SK-N-SH (cell line): ENCODE data around the gene CXCL3. TPM values are rescaled to one million over a fixed set of nuclear protein-coding genes. Genes with fewer than 3 reads are reported as not detected.

Experiments used
- CTCF ChIA-PET: fragments of 300-600, 350-600 bp; formaldehyde crosslinking; extraction: SDS; loops from one replicate; lab custom pipeline; 2021; lab: Yijun Ruan, JAX
- POLR2A ChIA-PET: fragments of 350-600 bp; sonication (Branson Sonifier 250); formaldehyde crosslinking; extraction: SDS; loops from one replicate; lab custom pipeline; 2020; ENCODE audit warnings: antibody characterized with exemption, inconsistent platforms; lab: Yijun Ruan, JAX
- DNase-seq: peaks from one replicate; pipeline ENCODE4 v3.0.0; 2012
- H2AFZ ChIP-seq: fragments of 200-600 bp; sonication (generic); 2 replicates; pipeline ENCODE4 v1.8.1; 2016; ENCODE audit warnings: antibody characterized with exemption, mild to moderate bottlenecking, low read depth
- H3F3A ChIP-seq: fragments of 200-600 bp; sonication (generic); replicated peaks from 2 replicates; pipeline ENCODE3; 2016; ENCODE audit warnings: antibody characterized with exemption, mild to moderate bottlenecking; ENCODE audit not compliant: insufficient read depth
- H3K27ac ChIP-seq, 2 experiments: fragments of 200-500 bp in 1 of 2; fragments of 200-600 bp in 1 of 2; sonication (Bioruptor generic) in 1 of 2; sonication (generic), shearing (Covaris generic) in 1 of 2; 2 replicates each; pipeline versions ENCODE4 v1.5.1 to v1.6.1; 2014 to 2016; ENCODE audit warnings: low read depth in 2 of 2, inconsistent platforms in 1 of 2, low read length in 1 of 2, mild to moderate bottlenecking in 1 of 2, mixed read lengths in 1 of 2
- H3K27me3 ChIP-seq: fragments of 200-600 bp; sonication (generic), shearing (Covaris generic); 2 replicates; pipeline ENCODE4 v1.6.1; 2016; ENCODE audit warnings: mixed run types; ENCODE audit not compliant: insufficient read depth
- H3K36me3 ChIP-seq, 2 experiments: fragments of 200-500 bp in 1 of 2; fragments of 200-600 bp in 1 of 2; sonication (Bioruptor generic) in 1 of 2; sonication (generic) in 1 of 2; replicated peaks in 1 of 2; 2 replicates each; pipeline versions ENCODE3 to v1.5.1; 2014 to 2016; ENCODE audit warnings: low read length in 1 of 2, mild to moderate bottlenecking in 1 of 2; ENCODE audit not compliant: insufficient read depth in 2 of 2, control insufficient read depth in 1 of 2
- H3K4me1 ChIP-seq, 2 experiments: fragments of 200-500 bp in 1 of 2; fragments of 200-600 bp in 1 of 2; sonication (Bioruptor generic) in 1 of 2; sonication (generic), shearing (Covaris generic) in 1 of 2; 2 replicates each; pipeline versions ENCODE4 v1.5.1 to v1.6.1; 2014 to 2016; ENCODE audit warnings: low read depth in 1 of 2, low read length in 1 of 2, mixed run types in 1 of 2; ENCODE audit not compliant: insufficient read depth in 2 of 2, control insufficient read depth in 1 of 2
- H3K4me2 ChIP-seq: fragments of 200-600 bp; sonication (generic), shearing (Covaris generic); 2 replicates; pipeline ENCODE4 v1.6.1; 2017; ENCODE audit warnings: mixed run types
- H3K4me3 ChIP-seq, 2 experiments: fragments of 200-500 bp in 1 of 2; fragments of 200-600 bp in 1 of 2; sonication (Bioruptor generic) in 1 of 2; sonication (generic), shearing (Covaris generic) in 1 of 2; 2 replicates each; pipeline versions ENCODE4 v1.5.1 to v1.8.1; 2014 to 2016; ENCODE audit warnings: low read depth in 2 of 2, inconsistent platforms in 1 of 2, low read length in 1 of 2, mild to moderate bottlenecking in 1 of 2, mixed read lengths in 1 of 2, moderate library complexity in 1 of 2
- H3K79me2 ChIP-seq: fragments of 200-600 bp; sonication (generic); 2 replicates; pipeline ENCODE4 v1.8.1; 2017; ENCODE audit warnings: mild to moderate bottlenecking; ENCODE audit not compliant: insufficient read depth
- H3K9ac ChIP-seq: fragments of 200-600 bp; sonication (generic); 2 replicates; pipeline ENCODE4 v1.6.1; 2017; ENCODE audit warnings: mixed run types
- H3K9me2 ChIP-seq: fragments of 200-600 bp; sonication (generic); 2 replicates; pipeline ENCODE4 v1.6.1; 2017; ENCODE audit warnings: mixed run types
- H3K9me3 ChIP-seq: fragments of 200-600 bp; sonication (generic); 2 replicates; pipeline ENCODE4 v1.6.1; 2017; ENCODE audit warnings: mixed run types, mild to moderate bottlenecking, moderate library complexity
- H4K20me1 ChIP-seq: fragments of 200-600 bp; sonication (generic); 2 replicates; pipeline ENCODE4 v1.6.1; 2017; ENCODE audit warnings: mild to moderate bottlenecking, mixed run types; ENCODE audit not compliant: insufficient read depth
- ELF1 ChIP-seq: IDR thresholded peaks from 2 replicates; pipeline ENCODE4 v1.4.0; 2012
- EZH2phosphoT487 ChIP-seq: fragments of 200-600 bp; sonication (generic); IDR thresholded peaks from 2 replicates; pipeline ENCODE4 v1.6.1; 2017; ENCODE audit warnings: low read depth, mixed run types, mild to moderate bottlenecking, antibody characterized with exemption, moderate library complexity, borderline replicate concordance
- FOXM1 ChIP-seq: IDR thresholded peaks from 2 replicates; pipeline ENCODE4 v1.4.0; 2012; ENCODE audit warnings: low read depth, mild to moderate bottlenecking
- GABPA ChIP-seq: IDR thresholded peaks from 2 replicates; pipeline ENCODE4 v1.4.0; 2012; ENCODE audit warnings: low read depth, mild to moderate bottlenecking
- GATA2 ChIP-seq: sonication (generic); formaldehyde crosslinking; IDR thresholded peaks from 2 replicates; pipeline ENCODE4 v1.5.0; 2020; ENCODE audit warnings: mild to moderate bottlenecking, missing genetic modification reagents
- MXI1 ChIP-seq: IDR thresholded peaks from 2 replicates; pipeline ENCODE4 v1.6.1; 2012; ENCODE audit warnings: mild to moderate bottlenecking, low read depth, low read length, improper control_type of control experiment
- NRF1 ChIP-seq: IDR thresholded peaks from 2 replicates; pipeline ENCODE4 v1.6.1; 2012; ENCODE audit warnings: low read depth, mild to moderate bottlenecking, low read length
- POLR2AphosphoS5 ChIP-seq: IDR thresholded peaks from 2 replicates; pipeline ENCODE4 v1.6.1; 2012; ENCODE audit warnings: low read depth, low read length
- RAD21 ChIP-seq: IDR thresholded peaks from 2 replicates; pipeline ENCODE4 v1.6.1; 2012; ENCODE audit warnings: mild to moderate bottlenecking, low read length
- RFX5 ChIP-seq: IDR thresholded peaks from 2 replicates; pipeline ENCODE4 v1.6.1; 2012; ENCODE audit warnings: mild to moderate bottlenecking, improper control_type of control experiment, low read length
- SIN3A ChIP-seq: IDR thresholded peaks from 2 replicates; pipeline ENCODE4 v1.6.1; 2012; ENCODE audit warnings: low read depth, mild to moderate bottlenecking, low read length, moderate library complexity, borderline replicate concordance
- SMC3 ChIP-seq: IDR thresholded peaks from 2 replicates; pipeline ENCODE4 v1.6.1; 2012; ENCODE audit warnings: low read depth, low read length, improper control_type of control experiment
- WGBS: methylation state at CpG from one replicate; pipeline ENCODE4 v1.1.6; 2017; ENCODE audit warnings: low lambda C conversion rate; 5-methylcytosine and 5-hydroxymethylcytosine counted together
- polyA plus RNA-seq, 3 experiments: library from polyadenylated mRNA; depleted of rRNA; stranded (reverse); fragments of >200 nt; gene quantifications; 2 replicates each; pipeline ENCODE4 v1.2.3, GENCODE V29; 2012
- TF ChIP-seq, protein P1 (sequence below): fragments of 150-350 bp; IDR thresholded peaks from 2 replicates; pipeline ENCODE4 v1.6.1; 2016; ENCODE audit warnings: mild to moderate bottlenecking, low read depth, low read length
- TF ChIP-seq, protein P2 (sequence below): IDR thresholded peaks from 2 replicates; pipeline ENCODE4 v1.6.1; 2012; ENCODE audit warnings: mild to moderate bottlenecking, low read depth, low read length, moderate library complexity
- TF ChIP-seq, protein P3 (sequence below): fragments of 200-600 bp; sonication (generic); IDR thresholded peaks from 2 replicates; pipeline ENCODE4 v1.6.1; 2017; ENCODE audit warnings: antibody characterized with exemption, mild to moderate bottlenecking, moderate library complexity
- TF ChIP-seq, protein P4 (sequence below): IDR thresholded peaks from 2 replicates; pipeline ENCODE4; 2012
- TF ChIP-seq, protein P5 (sequence below): IDR thresholded peaks from 2 replicates; pipeline ENCODE4 v1.4.0; 2012; ENCODE audit warnings: low read depth
- TF ChIP-seq, protein P6 (sequence below): IDR thresholded peaks from 2 replicates; pipeline ENCODE4 v1.4.0; 2012; ENCODE audit warnings: low read depth, borderline replicate concordance

CXCL3 gene
- polyA plus RNA-seq, 1 of the 3 experiments (the other 2 are of a cell fraction): 0.31 TPM

DNA sequence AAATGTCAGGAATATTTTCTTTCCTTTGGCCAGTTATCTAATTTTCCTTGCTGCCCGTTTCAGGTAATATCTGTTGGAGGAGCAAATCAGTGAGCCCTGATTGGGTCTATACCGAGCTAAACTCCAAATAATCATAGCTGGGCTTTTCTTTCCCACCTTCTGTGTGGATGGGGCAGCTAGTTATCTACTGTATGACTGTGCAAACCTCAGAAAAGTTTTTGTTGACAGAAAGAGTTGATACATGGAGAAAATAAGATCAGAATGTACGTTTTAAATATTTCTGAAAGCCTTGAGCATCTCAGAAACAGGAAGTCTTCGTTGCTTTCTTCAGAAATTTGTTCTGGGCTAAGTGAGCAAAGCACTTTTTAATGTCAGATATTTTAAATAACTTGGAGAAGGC lies 33.8 kb downstream of the CXCL3 start:
- WGBS: 2% methylated on average over 4 of the region's 4 CpGs
- CTCF ChIA-PET: no interaction called here

More for the DNA sequence above, 33.8 kb downstream of the CXCL3 start:
- no peak overlapping the region for H3K4me3 ChIP-seq
- no peak for TF ChIP-seq RFX5
- no peak for TF ChIP-seq GABPA
- TF ChIP-seq, protein P1, sequence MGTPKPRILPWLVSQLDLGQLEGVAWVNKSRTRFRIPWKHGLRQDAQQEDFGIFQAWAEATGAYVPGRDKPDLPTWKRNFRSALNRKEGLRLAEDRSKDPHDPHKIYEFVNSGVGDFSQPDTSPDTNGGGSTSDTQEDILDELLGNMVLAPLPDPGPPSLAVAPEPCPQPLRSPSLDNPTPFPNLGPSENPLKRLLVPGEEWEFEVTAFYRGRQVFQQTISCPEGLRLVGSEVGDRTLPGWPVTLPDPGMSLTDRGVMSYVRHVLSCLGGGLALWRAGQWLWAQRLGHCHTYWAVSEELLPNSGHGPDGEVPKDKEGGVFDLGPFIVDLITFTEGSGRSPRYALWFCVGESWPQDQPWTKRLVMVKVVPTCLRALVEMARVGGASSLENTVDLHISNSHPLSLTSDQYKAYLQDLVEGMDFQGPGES: no peak
- no peak for TF ChIP-seq RAD21
- TF ChIP-seq ELF1: no peak
- no peak for TF ChIP-seq SMC3
- TF ChIP-seq, protein P2, sequence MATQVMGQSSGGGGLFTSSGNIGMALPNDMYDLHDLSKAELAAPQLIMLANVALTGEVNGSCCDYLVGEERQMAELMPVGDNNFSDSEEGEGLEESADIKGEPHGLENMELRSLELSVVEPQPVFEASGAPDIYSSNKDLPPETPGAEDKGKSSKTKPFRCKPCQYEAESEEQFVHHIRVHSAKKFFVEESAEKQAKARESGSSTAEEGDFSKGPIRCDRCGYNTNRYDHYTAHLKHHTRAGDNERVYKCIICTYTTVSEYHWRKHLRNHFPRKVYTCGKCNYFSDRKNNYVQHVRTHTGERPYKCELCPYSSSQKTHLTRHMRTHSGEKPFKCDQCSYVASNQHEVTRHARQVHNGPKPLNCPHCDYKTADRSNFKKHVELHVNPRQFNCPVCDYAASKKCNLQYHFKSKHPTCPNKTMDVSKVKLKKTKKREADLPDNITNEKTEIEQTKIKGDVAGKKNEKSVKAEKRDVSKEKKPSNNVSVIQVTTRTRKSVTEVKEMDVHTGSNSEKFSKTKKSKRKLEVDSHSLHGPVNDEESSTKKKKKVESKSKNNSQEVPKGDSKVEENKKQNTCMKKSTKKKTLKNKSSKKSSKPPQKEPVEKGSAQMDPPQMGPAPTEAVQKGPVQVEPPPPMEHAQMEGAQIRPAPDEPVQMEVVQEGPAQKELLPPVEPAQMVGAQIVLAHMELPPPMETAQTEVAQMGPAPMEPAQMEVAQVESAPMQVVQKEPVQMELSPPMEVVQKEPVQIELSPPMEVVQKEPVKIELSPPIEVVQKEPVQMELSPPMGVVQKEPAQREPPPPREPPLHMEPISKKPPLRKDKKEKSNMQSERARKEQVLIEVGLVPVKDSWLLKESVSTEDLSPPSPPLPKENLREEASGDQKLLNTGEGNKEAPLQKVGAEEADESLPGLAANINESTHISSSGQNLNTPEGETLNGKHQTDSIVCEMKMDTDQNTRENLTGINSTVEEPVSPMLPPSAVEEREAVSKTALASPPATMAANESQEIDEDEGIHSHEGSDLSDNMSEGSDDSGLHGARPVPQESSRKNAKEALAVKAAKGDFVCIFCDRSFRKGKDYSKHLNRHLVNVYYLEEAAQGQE: no peak
- TF ChIP-seq SIN3A: no peak
- no peak for TF ChIP-seq POLR2AphosphoS5
- no peak for TF ChIP-seq MXI1
- TF ChIP-seq, protein P3, sequence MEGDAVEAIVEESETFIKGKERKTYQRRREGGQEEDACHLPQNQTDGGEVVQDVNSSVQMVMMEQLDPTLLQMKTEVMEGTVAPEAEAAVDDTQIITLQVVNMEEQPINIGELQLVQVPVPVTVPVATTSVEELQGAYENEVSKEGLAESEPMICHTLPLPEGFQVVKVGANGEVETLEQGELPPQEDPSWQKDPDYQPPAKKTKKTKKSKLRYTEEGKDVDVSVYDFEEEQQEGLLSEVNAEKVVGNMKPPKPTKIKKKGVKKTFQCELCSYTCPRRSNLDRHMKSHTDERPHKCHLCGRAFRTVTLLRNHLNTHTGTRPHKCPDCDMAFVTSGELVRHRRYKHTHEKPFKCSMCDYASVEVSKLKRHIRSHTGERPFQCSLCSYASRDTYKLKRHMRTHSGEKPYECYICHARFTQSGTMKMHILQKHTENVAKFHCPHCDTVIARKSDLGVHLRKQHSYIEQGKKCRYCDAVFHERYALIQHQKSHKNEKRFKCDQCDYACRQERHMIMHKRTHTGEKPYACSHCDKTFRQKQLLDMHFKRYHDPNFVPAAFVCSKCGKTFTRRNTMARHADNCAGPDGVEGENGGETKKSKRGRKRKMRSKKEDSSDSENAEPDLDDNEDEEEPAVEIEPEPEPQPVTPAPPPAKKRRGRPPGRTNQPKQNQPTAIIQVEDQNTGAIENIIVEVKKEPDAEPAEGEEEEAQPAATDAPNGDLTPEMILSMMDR: no peak
- TF ChIP-seq EZH2phosphoT487: no peak
- TF ChIP-seq, protein P4, sequence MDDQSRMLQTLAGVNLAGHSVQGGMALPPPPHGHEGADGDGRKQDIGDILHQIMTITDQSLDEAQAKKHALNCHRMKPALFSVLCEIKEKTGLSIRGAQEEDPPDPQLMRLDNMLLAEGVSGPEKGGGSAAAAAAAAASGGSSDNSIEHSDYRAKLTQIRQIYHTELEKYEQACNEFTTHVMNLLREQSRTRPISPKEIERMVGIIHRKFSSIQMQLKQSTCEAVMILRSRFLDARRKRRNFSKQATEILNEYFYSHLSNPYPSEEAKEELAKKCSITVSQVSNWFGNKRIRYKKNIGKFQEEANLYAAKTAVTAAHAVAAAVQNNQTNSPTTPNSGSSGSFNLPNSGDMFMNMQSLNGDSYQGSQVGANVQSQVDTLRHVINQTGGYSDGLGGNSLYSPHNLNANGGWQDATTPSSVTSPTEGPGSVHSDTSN: no peak
- TF ChIP-seq GATA2 (CRISPR knock-in tag): no peak
- TF ChIP-seq NRF1: no peak
- TF ChIP-seq FOXM1: no peak
- TF ChIP-seq, protein P5, sequence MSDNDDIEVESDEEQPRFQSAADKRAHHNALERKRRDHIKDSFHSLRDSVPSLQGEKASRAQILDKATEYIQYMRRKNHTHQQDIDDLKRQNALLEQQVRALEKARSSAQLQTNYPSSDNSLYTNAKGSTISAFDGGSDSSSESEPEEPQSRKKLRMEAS: no peak
- TF ChIP-seq, protein P6, sequence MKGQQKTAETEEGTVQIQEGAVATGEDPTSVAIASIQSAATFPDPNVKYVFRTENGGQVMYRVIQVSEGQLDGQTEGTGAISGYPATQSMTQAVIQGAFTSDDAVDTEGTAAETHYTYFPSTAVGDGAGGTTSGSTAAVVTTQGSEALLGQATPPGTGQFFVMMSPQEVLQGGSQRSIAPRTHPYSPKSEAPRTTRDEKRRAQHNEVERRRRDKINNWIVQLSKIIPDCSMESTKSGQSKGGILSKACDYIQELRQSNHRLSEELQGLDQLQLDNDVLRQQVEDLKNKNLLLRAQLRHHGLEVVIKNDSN: no peak
- TF ChIP-seq, all 33 proteins: peak for 0
- H3K27ac ChIP-seq: no peak overlapping the region
- no peak overlapping the region for H2AFZ ChIP-seq
- no peaks in the 10 kb centered on the region for H3F3A ChIP-seq
- no peaks in the 10 kb centered on the region for H3K4me1 ChIP-seq
- H3K79me2 ChIP-seq: no peaks in the 10 kb centered on the region
- no peaks in the 10 kb centered on the region for H4K20me1 ChIP-seq
- no peaks in the 10 kb centered on the region for H3K9me2 ChIP-seq
- no peaks in the 10 kb centered on the region for H3K9me3 ChIP-seq
- no peaks in the 10 kb centered on the region for H3K36me3 ChIP-seq
- no peak overlapping the region for H3K9ac ChIP-seq
- no peak for DNase-seq
- POLR2A ChIA-PET: no interaction called here
- no peaks in the 10 kb centered on the region; the same call in 1 of the 2 replicates for H3K27me3 ChIP-seq
- no peak overlapping the region for H3K4me2 ChIP-seq
